Neural progenitor cell (in vitro differentiated cells): ENCODE data around the gene RBM25.

Experiments
- EZH2 ChIP-seq: fragments of 200-600 bp; sonication (generic); IDR thresholded peaks from 2 replicates; pipeline ENCODE4 v1.6.1; 2017; ENCODE audit warnings: antibody characterized with exemption, mild to moderate bottlenecking, moderate library complexity
- EZH2phosphoT487 ChIP-seq: fragments of 200-600 bp; sonication (generic); IDR thresholded peaks from 2 replicates; pipeline ENCODE4 v1.6.1; 2017; ENCODE audit warnings: antibody characterized with exemption
- TF ChIP-seq, protein P1 (sequence below): fragments of 200-600 bp; sonication (generic); IDR thresholded peaks from 2 replicates; pipeline ENCODE4 v1.5.1; 2017; ENCODE audit warnings: antibody characterized with exemption, mild to moderate bottlenecking

DNA sequence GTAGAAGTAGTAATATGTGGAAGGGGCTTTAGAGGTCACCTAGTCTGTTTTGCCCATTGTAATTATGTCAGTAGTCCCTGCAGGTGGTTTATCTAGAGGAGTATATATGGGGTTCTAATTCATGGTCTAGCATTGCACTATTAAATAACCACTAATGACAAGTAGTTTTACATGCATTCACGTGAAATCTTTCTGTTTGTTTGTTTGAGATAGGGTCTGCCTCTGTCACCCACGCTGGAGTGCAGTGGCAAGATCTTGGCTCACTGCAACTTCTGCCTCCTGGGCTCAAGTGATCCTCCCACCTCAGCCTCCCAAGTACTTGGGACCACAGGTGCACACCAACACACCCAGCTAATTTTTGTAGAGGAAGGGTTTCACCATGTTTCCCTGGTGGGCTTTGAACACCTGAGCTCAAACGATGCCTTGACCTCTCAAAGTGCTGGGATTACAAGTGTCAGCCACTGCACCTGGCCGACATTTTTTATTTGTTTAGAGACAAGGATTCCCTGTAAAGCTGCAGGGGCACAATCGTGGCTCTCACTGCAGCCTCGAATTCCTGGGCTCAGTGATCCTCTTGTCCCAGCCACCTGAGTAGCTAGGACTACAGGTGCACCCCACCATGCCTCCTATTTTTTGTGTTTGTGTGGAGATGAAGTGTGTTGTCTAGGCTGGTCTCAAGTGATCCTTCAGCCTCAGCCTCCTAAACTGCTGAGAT lies 66.0 kb downstream of the RBM25 start:
- TF ChIP-seq, protein P1, sequence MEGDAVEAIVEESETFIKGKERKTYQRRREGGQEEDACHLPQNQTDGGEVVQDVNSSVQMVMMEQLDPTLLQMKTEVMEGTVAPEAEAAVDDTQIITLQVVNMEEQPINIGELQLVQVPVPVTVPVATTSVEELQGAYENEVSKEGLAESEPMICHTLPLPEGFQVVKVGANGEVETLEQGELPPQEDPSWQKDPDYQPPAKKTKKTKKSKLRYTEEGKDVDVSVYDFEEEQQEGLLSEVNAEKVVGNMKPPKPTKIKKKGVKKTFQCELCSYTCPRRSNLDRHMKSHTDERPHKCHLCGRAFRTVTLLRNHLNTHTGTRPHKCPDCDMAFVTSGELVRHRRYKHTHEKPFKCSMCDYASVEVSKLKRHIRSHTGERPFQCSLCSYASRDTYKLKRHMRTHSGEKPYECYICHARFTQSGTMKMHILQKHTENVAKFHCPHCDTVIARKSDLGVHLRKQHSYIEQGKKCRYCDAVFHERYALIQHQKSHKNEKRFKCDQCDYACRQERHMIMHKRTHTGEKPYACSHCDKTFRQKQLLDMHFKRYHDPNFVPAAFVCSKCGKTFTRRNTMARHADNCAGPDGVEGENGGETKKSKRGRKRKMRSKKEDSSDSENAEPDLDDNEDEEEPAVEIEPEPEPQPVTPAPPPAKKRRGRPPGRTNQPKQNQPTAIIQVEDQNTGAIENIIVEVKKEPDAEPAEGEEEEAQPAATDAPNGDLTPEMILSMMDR, result no peak
- TF ChIP-seq EZH2phosphoT487 (no peak), EZH2 (no peak)
